ENCODE data around the gene PTCD2. TPM values are rescaled to one million over a fixed set of nuclear protein-coding genes. Genes with fewer than 3 reads are reported as not detected.

Gene PTCD2
- total RNA-seq, 4 donors from 2014 or later, result 1.5 to 9.5 (median 2.9) TPM

DNA sequence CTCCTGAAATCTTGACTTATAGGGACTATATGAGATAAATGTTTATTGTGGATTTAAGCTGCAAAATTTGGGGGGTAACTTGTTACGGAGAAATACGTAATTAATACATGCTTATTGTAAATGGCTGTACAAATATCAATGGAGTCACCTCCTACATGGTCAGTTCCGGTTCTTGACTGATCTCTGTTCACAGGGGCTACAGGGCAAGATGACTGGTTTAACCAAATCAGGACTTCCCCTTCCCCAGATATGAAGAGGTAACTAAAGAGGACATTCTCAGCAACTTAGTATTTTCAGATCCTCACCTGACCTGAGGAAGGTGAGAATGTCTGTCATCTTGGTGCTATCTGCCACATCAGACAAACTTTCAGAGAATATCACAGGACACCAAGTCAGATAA, 54.7 kb downstream of the PTCD2 start:
- peaks cover 0 to 4% (median 0%) of the 10 kb centered on the region in 4 donors for H3K4me1 ChIP-seq
- H3K36me3 ChIP-seq, result no peaks in the 10 kb centered on the region
- no peak overlapping the region for H3K4me3 ChIP-seq
- no peak overlapping the region for H3K27ac ChIP-seq
- TF ChIP-seq, protein P1, sequence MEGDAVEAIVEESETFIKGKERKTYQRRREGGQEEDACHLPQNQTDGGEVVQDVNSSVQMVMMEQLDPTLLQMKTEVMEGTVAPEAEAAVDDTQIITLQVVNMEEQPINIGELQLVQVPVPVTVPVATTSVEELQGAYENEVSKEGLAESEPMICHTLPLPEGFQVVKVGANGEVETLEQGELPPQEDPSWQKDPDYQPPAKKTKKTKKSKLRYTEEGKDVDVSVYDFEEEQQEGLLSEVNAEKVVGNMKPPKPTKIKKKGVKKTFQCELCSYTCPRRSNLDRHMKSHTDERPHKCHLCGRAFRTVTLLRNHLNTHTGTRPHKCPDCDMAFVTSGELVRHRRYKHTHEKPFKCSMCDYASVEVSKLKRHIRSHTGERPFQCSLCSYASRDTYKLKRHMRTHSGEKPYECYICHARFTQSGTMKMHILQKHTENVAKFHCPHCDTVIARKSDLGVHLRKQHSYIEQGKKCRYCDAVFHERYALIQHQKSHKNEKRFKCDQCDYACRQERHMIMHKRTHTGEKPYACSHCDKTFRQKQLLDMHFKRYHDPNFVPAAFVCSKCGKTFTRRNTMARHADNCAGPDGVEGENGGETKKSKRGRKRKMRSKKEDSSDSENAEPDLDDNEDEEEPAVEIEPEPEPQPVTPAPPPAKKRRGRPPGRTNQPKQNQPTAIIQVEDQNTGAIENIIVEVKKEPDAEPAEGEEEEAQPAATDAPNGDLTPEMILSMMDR (IDR thresholded peaks at IDR 0.05), result no peak
- no peak for TF ChIP-seq POLR2A (IDR thresholded peaks at IDR 0.05)
- TF ChIP-seq POLR2AphosphoS5 (IDR thresholded peaks at IDR 0.05), result no peak
- TF ChIP-seq EP300 (IDR thresholded peaks at IDR 0.05; ENCODE audit: low read depth), result no peak
- H3K9me3 ChIP-seq, result no peaks in the 10 kb centered on the region
- no peaks in the 10 kb centered on the region for H3K27me3 ChIP-seq
- 89 to 93% methylated on average over 2 to 3 of the region's 3 CpGs for WGBS, 2 donors (ENCODE audit: low coverage in 1 of 2)
- in situ Hi-C loops (cut with MboI; ENCODE audit: low pct_ligation_motif_present in 1 of 4, low pct_unique_long_range_greater_than_20kb in 1 of 4, low sequenced_read_pairs in 3 of 4), result loop anchor here in 3 of 4 donors (5.0 to 25.0 kb wide), 4 partner anchors 142 to 437 kb away; partner anchors contain the start of gene TNPO1 (in 2 of the 3)
- no peak for DNase-seq
- intact Hi-C loops (cut with DNase I; ENCODE audit: low total_unique reads), result no loop called here

DNA sequence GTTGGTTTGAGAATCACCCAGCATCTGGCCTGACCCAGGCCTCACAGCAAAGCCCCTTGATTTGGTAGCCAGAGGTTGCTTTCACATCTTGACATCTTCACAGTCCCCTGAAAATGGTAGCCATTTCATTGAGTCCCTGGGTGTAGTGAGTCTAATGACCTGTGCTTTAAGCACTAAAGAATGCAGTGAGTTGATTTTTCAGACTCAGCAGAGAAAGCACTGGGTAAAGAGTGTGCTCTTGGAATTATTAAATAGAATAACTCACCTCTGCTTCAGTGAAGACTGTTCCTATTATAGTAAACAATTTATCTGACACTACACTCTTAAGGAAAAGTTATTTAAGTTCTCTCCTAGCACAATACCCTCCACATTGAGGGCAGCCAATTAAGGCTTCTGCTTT, 56.2 kb downstream of the PTCD2 start:
- Histone ChIP-seq H3K4me1 (peaks cover 0 to 4% (median 0%) of the 10 kb centered on the region in 4 donors), H3K9me3 (no peaks in the 10 kb centered on the region), H3K27me3 (no peaks in the 10 kb centered on the region), H3K4me3 (no peak overlapping the region), H3K36me3 (no peaks in the 10 kb centered on the region), H3K27ac (no peak overlapping the region)
- in situ Hi-C loops (cut with MboI; ENCODE audit: low pct_ligation_motif_present in 1 of 4, low pct_unique_long_range_greater_than_20kb in 1 of 4, low sequenced_read_pairs in 3 of 4), result loop anchor here in 2 of 4 donors (5.0 to 10.0 kb wide), 2 partner anchors 141 to 148 kb away; no protein-coding TSS in a partner anchor
- no peak for DNase-seq
- intact Hi-C loops (cut with DNase I; ENCODE audit: low total_unique reads), result no loop called here
- TF ChIP-seq, protein P1 (IDR thresholded peaks at IDR 0.05), result no peak
- TF ChIP-seq EP300 (IDR thresholded peaks at IDR 0.05; ENCODE audit: low read depth), result no peak
- no peak for TF ChIP-seq POLR2AphosphoS5 (IDR thresholded peaks at IDR 0.05)
- TF ChIP-seq POLR2A (IDR thresholded peaks at IDR 0.05), result no peak

DNA sequence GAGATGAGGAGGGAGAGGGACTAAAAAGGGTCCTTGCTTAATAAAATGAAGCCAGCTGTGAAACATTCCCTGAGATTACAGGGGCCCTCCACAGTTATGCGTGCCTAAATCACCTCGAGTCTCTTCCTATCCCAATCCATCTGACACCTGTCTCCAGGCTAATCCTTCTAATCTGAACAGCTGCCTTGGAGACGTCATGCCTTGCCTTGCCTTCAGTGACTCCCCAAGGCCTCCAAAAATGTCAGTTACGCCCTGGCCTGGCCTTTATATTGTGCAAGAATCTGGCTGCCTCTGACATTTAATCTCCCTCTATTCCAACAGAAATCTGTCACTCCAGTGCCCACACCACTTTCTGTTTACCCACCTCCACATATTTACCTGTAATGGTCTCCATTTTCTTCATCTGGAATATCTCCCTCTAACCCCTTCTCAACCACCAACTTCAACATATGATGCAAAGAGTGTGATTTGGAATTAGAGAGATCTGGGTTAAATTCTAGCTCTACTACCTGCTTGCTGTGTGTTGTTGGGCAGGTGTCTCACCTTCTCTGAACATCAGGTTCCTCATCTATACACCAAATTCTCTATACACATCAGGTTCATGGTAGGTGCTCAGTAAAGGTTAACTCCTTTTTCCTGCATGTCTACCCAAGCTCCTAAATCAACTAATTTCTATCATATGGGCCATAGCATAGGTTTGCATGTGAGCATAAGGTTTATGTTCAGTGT, 57.9 kb downstream of the PTCD2 start:
- no peak for DNase-seq
- Histone ChIP-seq H3K9me3 (no peaks in the 10 kb centered on the region), H3K4me3 (no peak overlapping the region), H3K4me1 (peaks cover 0 to 4% (median 0%) of the 10 kb centered on the region in 4 donors), H3K36me3 (no peaks in the 10 kb centered on the region), H3K27me3 (no peaks in the 10 kb centered on the region), H3K27ac (no peak overlapping the region)
- intact Hi-C loops (cut with DNase I; ENCODE audit: low total_unique reads), result no loop called here
- 67 to 69% methylated on average over 4 of the region's 4 CpGs for WGBS, 2 donors (ENCODE audit: low coverage in 1 of 2)
- TF ChIP-seq, protein P1 (IDR thresholded peaks at IDR 0.05), result no peak
- no peak for TF ChIP-seq POLR2AphosphoS5 (IDR thresholded peaks at IDR 0.05)
- no peak for TF ChIP-seq EP300 (IDR thresholded peaks at IDR 0.05; ENCODE audit: low read depth)
- TF ChIP-seq POLR2A (IDR thresholded peaks at IDR 0.05), result no peak
- in situ Hi-C loops (cut with MboI; ENCODE audit: low pct_ligation_motif_present in 1 of 4, low pct_unique_long_range_greater_than_20kb in 1 of 4, low sequenced_read_pairs in 3 of 4), result loop anchor here in 2 of 4 donors (5.0 to 10.0 kb wide), 2 partner anchors 139 to 147 kb away; no protein-coding TSS in a partner anchor

DNA sequence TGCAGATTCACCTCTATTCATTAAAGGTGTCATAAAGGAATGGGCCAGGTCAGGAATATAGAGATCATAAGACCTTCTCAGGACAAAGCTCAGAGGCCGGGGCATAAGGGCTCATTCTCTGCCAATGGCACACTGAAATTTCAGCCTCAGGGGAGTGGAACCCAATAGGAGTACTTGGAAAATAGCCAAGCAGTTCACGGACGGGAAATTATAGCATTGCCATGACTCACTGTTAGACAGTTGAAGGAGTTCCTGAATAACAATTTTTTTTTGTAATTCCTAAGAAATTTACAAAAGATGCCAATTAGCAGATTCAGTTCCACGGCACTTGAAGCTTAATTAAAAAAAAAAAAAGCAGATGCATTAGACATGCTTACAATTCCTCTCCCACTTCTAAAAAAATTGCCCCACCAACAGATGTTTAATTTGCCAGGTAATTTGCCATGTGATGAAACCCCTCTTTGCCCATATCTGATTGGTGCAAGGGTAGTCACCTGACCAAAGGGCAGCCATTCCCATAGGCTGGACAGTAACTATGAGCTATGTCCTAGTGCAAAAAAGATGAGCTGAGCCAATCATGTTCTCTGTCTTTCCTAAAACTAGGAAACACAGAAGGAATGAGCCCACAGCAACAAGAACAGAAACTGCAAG, 58.6 kb downstream of the PTCD2 start:
- H3K4me3 ChIP-seq, result no peak overlapping the region
- TF ChIP-seq, protein P1 (IDR thresholded peaks at IDR 0.05), result no peak
- H3K27me3 ChIP-seq, result no peaks in the 10 kb centered on the region
- 61 to 82% methylated on average over 1 to 4 of the region's 4 CpGs for WGBS, 2 donors (ENCODE audit: low coverage in 1 of 2)
- H3K9me3 ChIP-seq, result no peaks in the 10 kb centered on the region
- no peaks in the 10 kb centered on the region for H3K36me3 ChIP-seq
- no peak for DNase-seq
- no peak overlapping the region for H3K27ac ChIP-seq
- peaks cover 0 to 4% (median 0%) of the 10 kb centered on the region in 4 donors for H3K4me1 ChIP-seq
- intact Hi-C loops (cut with DNase I; ENCODE audit: low total_unique reads) (no loop called here), in situ Hi-C loops (cut with MboI; ENCODE audit: low pct_ligation_motif_present in 1 of 4, low pct_unique_long_range_greater_than_20kb in 1 of 4, low sequenced_read_pairs in 3 of 4) (loop anchor here in 2 of 4 donors (5.0 to 10.0 kb wide), 2 partner anchors 139 to 146 kb away; no protein-coding TSS in a partner anchor)
